ENCODE data around the gene ITGA2.

The ITGA2 gene

DNA sequence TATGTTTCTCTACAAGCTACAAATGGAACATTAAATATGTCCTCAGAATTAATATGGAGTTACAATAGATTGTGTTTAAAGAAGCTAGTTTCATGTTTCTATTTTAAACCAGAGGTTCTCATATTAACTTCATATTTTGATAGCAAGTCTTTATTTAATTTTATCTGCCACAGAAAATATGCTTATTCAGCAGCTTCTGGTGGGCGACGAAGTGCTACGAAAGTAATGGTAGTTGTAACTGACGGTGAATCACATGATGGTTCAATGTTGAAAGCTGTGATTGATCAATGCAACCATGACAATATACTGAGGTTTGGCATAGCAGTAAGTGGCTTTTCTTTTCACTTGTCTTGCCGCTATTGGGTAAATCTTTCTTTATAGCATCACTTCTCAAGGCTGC, 66.2 kb downstream of the ITGA2 start:
- no peak for DNase-seq

- no peak for DNase-seq
Measured at GRCh38 chr5:53059281-53059680, 70.1 kb downstream of the ITGA2 start.

DNA sequence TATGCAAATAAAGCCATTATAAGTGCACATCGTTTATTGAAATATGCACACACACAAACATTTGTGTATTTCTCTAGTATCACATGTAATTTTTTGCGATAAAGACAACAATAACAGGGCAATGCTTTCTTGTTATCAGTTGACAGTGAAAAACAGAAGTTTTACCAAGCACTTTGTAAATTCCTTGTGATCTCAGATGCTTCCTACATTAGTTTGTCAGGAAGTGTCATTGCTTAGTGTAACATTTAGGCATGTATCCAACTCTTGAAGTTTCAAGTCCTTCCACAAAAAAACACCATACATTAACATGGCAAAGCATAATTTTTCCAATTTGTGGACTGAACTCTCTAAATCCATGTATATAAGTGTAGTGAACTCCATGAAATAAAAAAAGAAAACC, 74.0 kb downstream of the ITGA2 start:
- no peak for DNase-seq

- DNase-seq, result no peak
Measured at GRCh38 chr5:53063791-53064190, 74.6 kb downstream of the ITGA2 start.

- no peak for DNase-seq
Measured at GRCh38 chr5:53066088-53066487, 76.9 kb downstream of the ITGA2 start.

- no peak for DNase-seq
Measured at GRCh38 chr5:53067641-53068040, 78.5 kb downstream of the ITGA2 start.

- DNase-seq, result no peak
Measured at GRCh38 chr5:53068291-53068836, 79.2 kb downstream of the ITGA2 start.

- DNase-seq, result no peak
Measured at GRCh38 chr5:53069626-53070025, 80.5 kb downstream of the ITGA2 start.

GRCh38 chr5:53071298-53071697, 82.1 kb downstream of the ITGA2 start:
- no peak for DNase-seq

- DNase-seq, result no peak
Measured at GRCh38 chr5:53071738-53072137, 82.6 kb downstream of the ITGA2 start.

- DNase-seq, result no peak
Measured at GRCh38 chr5:53073348-53073747, 84.2 kb downstream of the ITGA2 start.

DNA sequence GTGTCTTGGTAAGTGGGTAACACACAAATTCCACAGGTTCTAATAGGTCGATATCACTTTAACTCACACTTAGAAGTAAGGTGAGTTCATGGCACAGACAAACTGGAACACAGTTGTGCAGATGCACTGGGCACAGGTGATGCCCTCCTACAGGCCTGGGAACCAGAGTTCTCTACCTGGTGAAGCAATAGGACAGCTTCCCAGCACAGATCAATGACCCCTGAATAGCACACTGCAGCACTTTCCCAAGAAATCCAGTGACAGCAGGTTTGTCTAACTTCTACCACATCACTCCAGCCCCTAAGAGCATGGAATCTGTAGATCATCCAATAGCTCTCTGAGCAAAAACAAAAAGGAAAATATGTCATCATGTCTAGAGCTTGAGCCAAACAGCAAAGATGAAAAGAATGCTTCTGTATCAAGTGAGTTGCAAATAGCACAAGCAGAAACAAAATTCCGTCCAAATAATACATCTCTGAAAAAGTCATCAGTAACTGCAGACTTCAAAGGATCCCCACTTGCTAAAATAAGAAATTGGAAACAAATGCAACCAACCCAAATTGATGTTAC, 86.9 kb downstream of the ITGA2 start:
- no peak for DNase-seq

- DNase-seq, result no peak
Measured at GRCh38 chr5:53080271-53080670, 91.1 kb downstream of the ITGA2 start.

- no peak for DNase-seq
Measured at GRCh38 chr5:53083927-53084326, 94.8 kb downstream of the ITGA2 start.

GRCh38 chr5:53084546-53085255, 95.5 kb downstream of the ITGA2 start:
- no peak for DNase-seq

- DNase-seq, result peak in 5 of 58 donors; percentile 4 to 65 (median 21)
Measured at GRCh38 chr5:53087171-53087570, 98.0 kb downstream of the ITGA2 start.

GRCh38 chr5:53087621-53088121, 98.5 kb downstream of the ITGA2 start:
- DNase-seq, result peak in 40 of 58 donors; percentile 2 to 81 (median 36)

DNA sequence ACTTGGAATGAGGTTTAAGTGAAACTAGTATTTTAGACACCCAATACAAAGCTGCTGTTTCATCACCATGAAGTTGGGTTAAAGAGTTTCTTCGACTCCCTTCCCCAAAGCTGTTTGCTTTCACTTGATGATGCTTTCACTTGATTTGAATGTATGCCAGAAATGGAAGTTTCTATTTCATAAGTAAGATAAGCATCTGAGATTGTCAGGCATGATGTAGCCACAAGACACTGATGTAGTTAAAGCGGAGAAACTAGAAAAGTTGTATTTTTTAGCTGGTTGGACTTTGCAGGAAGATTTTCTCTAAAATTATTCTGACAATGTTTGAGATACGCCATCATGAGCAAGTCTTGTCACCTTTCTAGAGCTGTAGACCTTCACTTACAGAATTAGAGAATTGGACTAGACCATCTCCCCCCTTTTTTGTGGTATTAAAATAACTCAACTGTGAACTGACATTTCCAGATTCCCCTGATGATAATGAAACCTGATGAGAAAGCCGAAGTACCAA, 100.4 kb downstream of the ITGA2 start:
- no peak for DNase-seq

GRCh38 chr5:53090229-53090628, 101.1 kb downstream of the ITGA2 start:
- no peak for DNase-seq

DNA sequence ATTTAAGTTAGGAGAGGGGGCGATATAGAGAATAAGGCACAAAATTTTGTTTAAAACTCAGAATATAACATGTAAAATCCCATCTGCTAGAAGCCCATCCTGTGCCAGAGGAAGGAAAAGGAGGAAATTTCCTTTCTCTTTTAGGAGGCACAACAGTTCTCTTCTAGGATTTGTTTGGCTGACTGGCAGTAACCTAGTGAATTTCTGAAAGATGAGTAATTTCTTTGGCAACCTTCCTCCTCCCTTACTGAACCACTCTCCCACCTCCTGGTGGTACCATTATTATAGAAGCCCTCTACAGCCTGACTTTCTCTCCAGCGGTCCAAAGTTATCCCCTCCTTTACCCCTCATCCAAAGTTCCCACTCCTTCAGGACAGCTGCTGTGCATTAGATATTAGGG, 102.1 kb downstream of the ITGA2 start:
- no peak for DNase-seq

GRCh38 chr5:53092242-53092641, 103.1 kb downstream of the ITGA2 start:
- no peak for DNase-seq

- DNase-seq, result peak in 4 of 58 donors; percentile 12 to 29 (median 20)
Measured at GRCh38 chr5:53095217-53095616, 106.1 kb downstream of the ITGA2 start.

Data from anterior cingulate cortex (tissue), 58 donors.